Activated T-cell treated with anti-CD3 and anti-CD28 coated beads, Interleukin-2, amount 50 U/mL, for 72 hours (primary cell): ENCODE results near the gene GSPT2. TPM values are rescaled to one million over a fixed set of nuclear protein-coding genes. Genes with fewer than 3 reads are reported as not detected.
A peak's percentile ranks its signal among the peaks of the same experiment; 100 is the strongest.
"Not testable (repeated sequence)": the region's sequence is repeated elsewhere in the genome, so short reads cannot be mapped to it uniquely, and the experiment has no call there.

Source experiments
- ATAC-seq, 2 donors: fragments of 150-1000 bp; cut with Tn5 transposase; replicated peaks in 1 of 2; 2 replicates each; pipeline ENCODE4 v1.10.0; 2021; ENCODE audit warnings: moderate library complexity in 2 of 2, mild to moderate bottlenecking in 1 of 2
- DNase-seq, 2 donors: peaks; one replicate each; pipeline ENCODE4 v3.0.0; 2021 to 2022; ENCODE audit warnings: mixed read lengths in 1 of 2
- H3K27ac Mint-ChIP-seq: one replicate; pipeline ENCODE4 v1.8.0; 2022; ENCODE audit warnings: mild to moderate bottlenecking, moderate library complexity, mixed read lengths
- H3K27me3 Mint-ChIP-seq: one replicate; pipeline ENCODE4 v1.8.0; 2022; ENCODE audit warnings: low read depth, mixed read lengths
- H3K36me3 Mint-ChIP-seq, 2 donors: one replicate each; pipeline ENCODE4 v1.8.0; 2022; ENCODE audit warnings: mixed read lengths in 2 of 2, mild to moderate bottlenecking in 1 of 2; ENCODE audit not compliant: insufficient read depth in 2 of 2
- H3K4me1 Mint-ChIP-seq: one replicate; pipeline ENCODE4 v1.8.0; 2022; ENCODE audit warnings: low read depth, mixed read lengths
- H3K4me3 Mint-ChIP-seq, 2 donors: one replicate each; pipeline ENCODE4 v1.8.0; 2022; ENCODE audit warnings: mild to moderate bottlenecking in 2 of 2, mixed read lengths in 2 of 2, moderate library complexity in 2 of 2
- H3K9me3 Mint-ChIP-seq, 2 donors: one replicate each; pipeline ENCODE4 v1.8.0; 2022; ENCODE audit warnings: mixed read lengths in 2 of 2
- total RNA-seq, 2 donors: library from RNA; stranded (reverse); gene quantifications; one replicate each; pipeline ENCODE4 v1.2.3, GENCODE V29; 2022

GSPT2 gene
- 10 to 100 TPM; 11.6 to 13.6 TPM for total RNA-seq

- Mint-ChIP-seq H3K36me3 (peaks cover 17 to 26% of the 10 kb centered on the region in 2 donors), H3K9me3 (peaks cover 0 to 10% of the 10 kb centered on the region in 2 donors), H3K27ac (peak within 1 kb of the TSS; percentile 95), H3K27me3 (peaks cover 47% of the 10 kb centered on the region), H3K4me1 (peaks cover 16% of the 10 kb centered on the region), H3K4me3 (peak within 1 kb of the TSS; percentile 84 to 95)
- ATAC-seq, result peak; percentile 96 to 99
- DNase-seq, result peak; percentile 70 to 72
Measured at GRCh38 chrX:51743179-51743957, at the start of gene GSPT2. GSPT2 (plus strand) TSS chrX:51743442; CDS start chrX:51743627, 185 bp downstream.

DNA sequence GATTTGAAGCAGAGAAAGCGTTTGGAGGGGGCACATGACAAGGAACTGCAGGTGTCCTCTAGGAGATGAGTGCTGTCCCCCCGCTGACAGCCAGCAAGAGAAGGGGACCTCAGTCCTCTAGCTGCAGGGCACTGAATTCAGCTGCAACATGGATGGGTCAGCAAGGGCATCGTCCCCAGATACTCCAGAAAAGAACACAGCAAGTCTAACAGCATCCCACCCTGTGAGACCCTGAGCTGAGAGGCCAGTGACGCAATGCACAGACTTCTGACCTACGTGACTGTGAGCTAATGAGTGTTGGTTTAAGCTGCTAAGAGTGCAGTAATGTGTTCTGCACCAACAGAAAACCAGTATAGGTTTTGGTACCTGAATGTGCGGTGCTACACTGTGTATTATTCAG lies 49.0 kb upstream of the GSPT2 start:
- H3K27me3 Mint-ChIP-seq, result peaks cover 40% of the 10 kb centered on the region
- H3K4me3 Mint-ChIP-seq, result no peak overlapping the region
- H3K36me3 Mint-ChIP-seq, result no peaks in the 10 kb centered on the region
- no peaks in the 10 kb centered on the region for H3K4me1 Mint-ChIP-seq
- H3K9me3 Mint-ChIP-seq, result no peaks in the 10 kb centered on the region
- H3K27ac Mint-ChIP-seq, result no peak overlapping the region
- DNase-seq (no peak), ATAC-seq (no peak)

DNA sequence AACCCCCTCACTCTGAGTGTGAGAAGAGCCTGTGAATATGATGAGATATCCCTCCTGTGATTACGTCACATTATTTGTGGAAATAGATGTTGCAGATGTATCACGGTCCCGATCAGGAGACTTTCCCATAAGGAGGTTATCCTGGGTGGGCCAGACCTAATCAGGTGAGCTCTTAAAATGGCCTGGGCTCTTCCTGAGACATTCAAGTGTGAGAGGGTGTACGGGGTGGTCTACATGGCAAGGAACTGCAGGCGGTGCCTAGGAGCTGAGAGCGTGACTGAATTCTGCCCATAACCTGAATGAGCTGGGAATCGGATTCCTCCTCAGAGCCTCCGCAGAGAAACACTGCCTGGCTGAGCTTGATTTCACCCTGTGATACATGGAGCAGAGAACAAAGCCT lies 45.8 kb upstream of the GSPT2 start:
- no peak for DNase-seq
- no peak for ATAC-seq

GRCh38 chrX:51710277-51711164 lies 32.7 kb upstream of the GSPT2 start, which contains the start of gene CENPVL1:
CENPVL1 (plus strand) TSS chrX:51710512; CDS start chrX:51710512, 0 bp downstream.
- not testable (repeated sequence) for H3K9me3 Mint-ChIP-seq, H3K27ac Mint-ChIP-seq, H3K4me1 Mint-ChIP-seq, DNase-seq, H3K27me3 Mint-ChIP-seq, H3K4me3 Mint-ChIP-seq, H3K36me3 Mint-ChIP-seq
- ATAC-seq, result peak in 1 of 2 donors; percentile 25

More for the DNA sequence above, 45.8 kb upstream of the GSPT2 start:
- Mint-ChIP-seq H3K27me3 (peaks cover 49% of the 10 kb centered on the region), H3K27ac (no peak overlapping the region), H3K9me3 (no peaks in the 10 kb centered on the region), H3K4me3 (no peak overlapping the region), H3K36me3 (no peaks in the 10 kb centered on the region), H3K4me1 (no peaks in the 10 kb centered on the region)

DNA sequence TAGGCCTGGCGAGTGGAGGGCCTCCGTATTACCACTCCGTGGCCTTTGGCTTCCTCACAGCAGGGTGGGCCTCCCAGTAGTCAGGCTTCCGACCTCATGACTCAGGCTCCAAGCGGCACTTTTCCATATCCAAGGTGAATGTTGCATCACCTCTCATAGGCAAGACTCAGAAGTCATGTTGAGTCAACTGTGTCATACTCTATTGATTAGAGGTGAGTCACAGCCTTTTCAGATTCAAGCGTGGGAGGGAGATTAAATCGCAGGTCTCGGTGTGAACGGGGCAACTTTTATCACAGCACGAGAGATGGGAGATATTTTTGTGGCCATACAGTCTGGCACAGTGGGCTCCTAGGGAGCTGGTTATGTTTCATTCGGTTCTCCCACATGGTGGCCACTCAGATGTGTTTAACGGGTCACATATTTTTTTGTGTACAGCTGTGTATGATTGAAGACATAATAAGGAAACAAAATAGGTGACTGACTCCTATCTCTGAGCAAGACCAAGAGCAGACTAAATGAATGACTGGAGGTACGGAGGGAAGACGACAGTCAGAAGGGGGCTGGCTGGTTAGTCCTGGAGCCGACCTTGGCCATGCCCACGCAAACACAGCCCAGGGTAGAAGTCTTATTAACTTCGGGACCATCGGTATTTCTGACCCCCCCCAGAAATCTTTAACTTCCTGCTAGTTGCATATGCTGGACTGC lies 30.1 kb upstream of the GSPT2 start:
- not testable (repeated sequence) for H3K27me3 Mint-ChIP-seq, H3K4me3 Mint-ChIP-seq, H3K27ac Mint-ChIP-seq, DNase-seq, H3K9me3 Mint-ChIP-seq, H3K4me1 Mint-ChIP-seq, H3K36me3 Mint-ChIP-seq
- ATAC-seq, result peak; percentile 65 to 77

DNA sequence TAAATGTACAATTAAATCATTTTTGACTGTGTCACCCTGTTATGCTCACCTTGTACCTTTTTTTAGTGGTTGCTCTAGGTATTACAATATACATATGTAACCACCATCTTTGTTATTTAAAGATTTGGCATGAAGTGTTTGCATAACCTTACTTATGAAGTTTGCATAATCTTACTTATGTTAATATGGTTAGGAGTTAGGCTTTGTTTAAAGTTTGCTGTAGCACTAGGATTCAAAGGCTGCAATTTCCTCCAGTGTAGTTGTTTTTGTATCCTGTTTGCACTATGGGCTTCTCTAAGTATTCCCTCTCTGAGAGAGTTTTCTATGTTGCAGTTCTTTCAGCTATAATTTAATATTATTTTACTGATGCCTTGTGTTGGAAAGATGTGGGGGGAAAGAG lies 15.0 kb upstream of the GSPT2 start:
- Mint-ChIP-seq H3K27me3 (peaks cover 14% of the 10 kb centered on the region), H3K36me3 (no peaks in the 10 kb centered on the region), H3K4me1 (no peaks in the 10 kb centered on the region), H3K4me3 (no peak overlapping the region), H3K9me3 (no peaks in the 10 kb centered on the region), H3K27ac (no peak overlapping the region)
- DNase-seq, result no peak
- no peak for ATAC-seq

GRCh38 chrX:51737091-51737490 lies 6.2 kb upstream of the GSPT2 start:
- ATAC-seq (no peak), DNase-seq (no peak)
- H3K9me3 Mint-ChIP-seq, result no peaks in the 10 kb centered on the region
- H3K27me3 Mint-ChIP-seq, result peaks cover 53% of the 10 kb centered on the region
- H3K36me3 Mint-ChIP-seq, result peaks cover 0 to 2% of the 10 kb centered on the region in 2 donors
- H3K4me1 Mint-ChIP-seq, result no peaks in the 10 kb centered on the region
- H3K27ac Mint-ChIP-seq, result no peak overlapping the region
- no peak overlapping the region for H3K4me3 Mint-ChIP-seq

- H3K36me3 Mint-ChIP-seq, result peaks cover 17 to 26% of the 10 kb centered on the region in 2 donors
- peaks cover 16% of the 10 kb centered on the region for H3K4me1 Mint-ChIP-seq
Measured at GRCh38 chrX:51742586-51742985, 656 bp upstream of the GSPT2 start.

GRCh38 chrX:51747671-51748070 lies 4.4 kb downstream of the GSPT2 start:
- DNase-seq (no peak), ATAC-seq (no peak)
- Mint-ChIP-seq H3K27ac (no peak overlapping the region), H3K36me3 (peaks cover 17 to 24% of the 10 kb centered on the region in 2 donors), H3K9me3 (peaks cover 0 to 18% of the 10 kb centered on the region in 2 donors), H3K4me1 (peaks cover 16% of the 10 kb centered on the region), H3K27me3 (peaks cover 42% of the 10 kb centered on the region), H3K4me3 (no peak overlapping the region)

More at GRCh38 chrX:51742586-51742985, 656 bp upstream of the GSPT2 start:
- H3K27me3 Mint-ChIP-seq, result peaks cover 50% of the 10 kb centered on the region
- DNase-seq (peak in 1 of 2 donors; percentile 0), ATAC-seq (no peak)
- H3K27ac Mint-ChIP-seq, result no peak overlapping the region
- H3K4me3 Mint-ChIP-seq, result no peak overlapping the region
- peaks cover 0 to 8% of the 10 kb centered on the region in 2 donors for H3K9me3 Mint-ChIP-seq

GRCh38 chrX:51759055-51759839 lies 16.0 kb downstream of the GSPT2 start:
- no peak overlapping the region for H3K4me3 Mint-ChIP-seq
- no peak overlapping the region for H3K27ac Mint-ChIP-seq
- no peaks in the 10 kb centered on the region for H3K36me3 Mint-ChIP-seq
- H3K4me1 Mint-ChIP-seq, result no peaks in the 10 kb centered on the region
- no peak for ATAC-seq
- peaks cover 7% of the 10 kb centered on the region for H3K27me3 Mint-ChIP-seq
- H3K9me3 Mint-ChIP-seq, result no peaks in the 10 kb centered on the region
- no peak for DNase-seq

DNA sequence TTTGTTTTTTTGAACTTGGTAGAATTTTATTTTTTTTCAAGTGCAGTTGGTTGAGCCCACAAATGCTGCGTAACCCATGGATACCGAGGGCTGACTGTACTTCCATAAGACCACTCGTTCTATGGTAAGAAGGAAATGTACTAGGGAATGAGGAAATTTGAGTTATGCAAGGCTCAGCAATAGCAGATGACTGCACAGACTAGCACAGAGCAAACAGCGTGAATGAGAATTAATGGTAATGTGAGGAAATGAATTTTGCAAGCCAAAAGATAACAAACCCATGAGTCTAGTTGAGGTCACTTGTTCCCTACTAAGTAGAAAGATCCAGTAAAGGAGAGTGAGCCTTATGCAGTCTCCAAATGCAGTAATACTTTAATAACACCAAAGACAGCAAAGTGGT lies 17.4 kb downstream of the GSPT2 start:
- H3K4me3 Mint-ChIP-seq, result no peak overlapping the region
- H3K27me3 Mint-ChIP-seq, result peaks cover 5% of the 10 kb centered on the region
- no peak overlapping the region for H3K27ac Mint-ChIP-seq
- DNase-seq, result no peak
- ATAC-seq, result no peak
- H3K36me3 Mint-ChIP-seq, result no peaks in the 10 kb centered on the region
- no peaks in the 10 kb centered on the region for H3K4me1 Mint-ChIP-seq
- H3K9me3 Mint-ChIP-seq, result no peaks in the 10 kb centered on the region

DNA sequence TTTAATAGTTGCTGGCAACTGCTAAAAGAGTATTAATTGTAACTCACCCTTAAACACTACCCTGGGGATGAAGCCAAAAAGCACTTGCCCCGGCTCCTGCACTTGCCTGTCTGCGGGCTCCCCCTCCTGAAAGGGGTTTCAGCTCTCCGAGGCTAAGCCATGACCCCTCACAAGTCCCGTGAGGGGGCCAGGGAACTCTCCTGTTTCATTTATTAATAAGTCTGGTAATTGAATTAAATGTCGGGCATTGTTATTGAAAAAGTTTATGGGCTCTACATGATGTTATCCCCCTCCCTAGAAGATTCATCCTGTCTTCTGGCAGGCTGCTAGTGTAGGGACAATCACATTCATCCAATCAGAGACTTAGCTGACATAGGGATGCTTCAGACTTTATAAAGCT lies 23.3 kb downstream of the GSPT2 start:
- ATAC-seq (no peak), DNase-seq (no peak)
- Mint-ChIP-seq H3K27ac (no peak overlapping the region), H3K36me3 (no peaks in the 10 kb centered on the region), H3K4me3 (no peak overlapping the region), H3K4me1 (no peaks in the 10 kb centered on the region), H3K27me3 (peaks cover 28% of the 10 kb centered on the region), H3K9me3 (peaks cover 2% of the 10 kb centered on the region in 2 donors)
